GM08714 (cell line): ENCODE data around the gene MCF2L2.

Experiments
- H3K4me3 ChIP-seq: fragments of 200-500 bp; sonication (Bioruptor generic); 2 replicates; pipeline ENCODE4 v1.5.1; 2014; ENCODE audit warnings: mild to moderate bottlenecking, low read length, inconsistent platforms
- ZNF274 ChIP-seq: IDR thresholded peaks from 2 replicates; pipeline ENCODE4 v1.6.1; 2012; ENCODE audit warnings: mild to moderate bottlenecking, low read depth, low read length

MCF2L2 gene

GRCh38 chr3:183353421-183353820, 75.0 kb downstream of the MCF2L2 start:
- no peak for TF ChIP-seq ZNF274
- no peak overlapping the region for H3K4me3 ChIP-seq

DNA sequence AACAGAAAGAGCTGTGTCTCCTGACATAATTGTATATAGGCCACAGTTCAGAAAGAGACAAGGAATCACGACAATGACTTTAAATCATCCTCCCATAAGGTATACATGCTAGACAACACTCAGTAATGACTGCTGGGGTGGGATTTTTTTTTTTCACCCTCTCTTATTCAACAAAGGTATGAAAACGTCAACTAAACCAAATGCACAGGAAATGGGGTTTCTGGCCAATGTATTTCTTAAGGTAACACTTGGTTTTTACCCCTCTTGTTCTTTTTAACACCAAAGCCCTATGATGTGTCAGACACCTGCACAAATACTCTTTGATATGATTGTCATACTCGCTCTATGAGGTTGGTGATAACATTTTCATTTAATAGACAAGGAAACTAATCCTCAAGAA, 78.3 kb downstream of the MCF2L2 start:
- TF ChIP-seq ZNF274: no peak
- no peak overlapping the region for H3K4me3 ChIP-seq

DNA sequence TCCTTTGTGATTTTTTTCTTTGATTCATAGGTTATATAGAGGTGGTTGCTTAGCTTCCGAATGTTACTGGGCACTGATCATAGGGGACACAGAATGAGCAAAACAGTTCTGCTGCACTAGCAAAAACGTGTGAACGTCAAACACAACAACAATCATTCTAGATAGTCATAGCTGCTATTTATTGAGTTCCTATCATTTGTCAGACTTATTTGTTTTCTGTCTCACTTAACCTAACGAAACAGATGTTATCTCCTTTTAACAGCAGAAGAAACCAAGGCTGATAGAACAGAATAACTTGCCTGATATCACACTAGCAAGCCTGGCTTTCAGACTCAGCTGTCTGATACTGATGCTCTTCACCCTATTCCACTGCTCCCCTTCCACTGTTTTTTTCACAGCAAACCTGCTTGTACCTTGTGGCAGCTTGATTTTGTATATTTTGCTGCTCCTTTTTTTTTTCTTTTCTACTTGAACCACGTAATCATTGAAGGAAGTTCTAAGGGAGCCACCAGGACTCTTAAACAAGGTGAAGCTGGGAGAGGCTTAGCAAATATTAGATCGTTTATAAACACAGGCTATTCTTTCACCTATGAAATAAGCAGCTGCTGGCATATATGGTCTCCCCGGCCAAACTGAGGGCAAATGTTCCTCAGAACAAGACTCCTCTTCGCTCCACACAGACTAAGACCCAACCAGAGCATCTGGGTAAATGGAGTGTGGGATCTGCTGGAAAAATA, 78.8 kb downstream of the MCF2L2 start:
- TF ChIP-seq ZNF274: no peak
- no peak overlapping the region for H3K4me3 ChIP-seq

DNA sequence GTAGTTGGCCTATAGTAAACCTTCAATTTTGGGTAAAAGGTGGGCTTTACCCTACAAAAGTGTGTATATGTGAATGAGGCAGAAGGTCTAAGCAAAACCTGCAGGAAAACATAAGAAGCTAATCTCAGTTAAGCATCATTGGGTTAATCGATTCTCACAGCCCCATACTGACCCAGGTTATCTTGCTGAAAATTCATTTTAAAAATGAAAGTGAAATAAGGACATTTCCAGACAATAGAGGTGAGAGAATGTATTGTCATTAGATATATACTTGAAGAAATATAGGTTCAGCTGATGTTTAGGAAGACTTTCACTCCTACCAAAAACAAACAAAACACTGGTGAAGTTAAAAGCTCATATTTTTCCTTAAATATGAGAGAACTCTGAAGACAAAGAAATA, 85.6 kb downstream of the MCF2L2 start:
- no peak for TF ChIP-seq ZNF274
- H3K4me3 ChIP-seq: no peak overlapping the region

DNA sequence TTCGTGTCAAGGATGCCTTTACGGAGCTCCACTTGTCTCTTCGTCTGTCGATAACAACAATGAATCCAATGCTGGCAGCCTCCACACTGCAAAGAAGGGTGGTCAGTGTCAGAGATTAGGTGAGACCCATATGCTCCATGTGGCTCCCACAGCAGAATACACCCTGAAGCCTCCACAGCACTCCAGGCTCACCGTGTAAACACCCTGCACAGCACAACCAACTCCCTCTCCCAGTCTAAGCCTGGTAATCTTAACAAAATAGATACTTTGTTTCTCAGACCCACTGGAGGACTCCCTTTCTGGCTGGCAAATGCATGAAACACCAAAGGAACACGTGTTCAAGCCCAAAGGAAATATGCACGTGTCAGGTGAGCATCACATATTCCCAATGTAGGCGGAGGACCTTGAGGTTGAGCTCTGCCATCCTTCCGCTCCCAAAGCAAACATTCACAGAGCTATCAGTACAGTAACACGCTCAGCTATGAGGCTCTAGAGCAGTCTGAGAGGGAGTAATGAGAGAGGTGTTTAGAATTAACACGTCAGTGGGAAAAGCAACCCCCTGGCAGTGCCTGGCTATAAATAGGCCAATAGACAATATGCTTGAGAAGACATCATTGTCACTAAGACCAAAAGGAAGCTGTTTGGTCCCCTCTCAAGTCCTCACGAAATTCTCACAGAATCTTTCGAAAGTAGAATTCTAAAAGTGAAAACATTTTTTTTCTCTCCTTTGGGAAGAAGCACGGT, 86.7 kb downstream of the MCF2L2 start:
- TF ChIP-seq ZNF274: no peak

GRCh38 chr3:183340222-183340621, 88.2 kb downstream of the MCF2L2 start:
- no peak for TF ChIP-seq ZNF274
- no peak overlapping the region for H3K4me3 ChIP-seq

More for the DNA sequence above, 86.7 kb downstream of the MCF2L2 start:
- H3K4me3 ChIP-seq: no peak overlapping the region

DNA sequence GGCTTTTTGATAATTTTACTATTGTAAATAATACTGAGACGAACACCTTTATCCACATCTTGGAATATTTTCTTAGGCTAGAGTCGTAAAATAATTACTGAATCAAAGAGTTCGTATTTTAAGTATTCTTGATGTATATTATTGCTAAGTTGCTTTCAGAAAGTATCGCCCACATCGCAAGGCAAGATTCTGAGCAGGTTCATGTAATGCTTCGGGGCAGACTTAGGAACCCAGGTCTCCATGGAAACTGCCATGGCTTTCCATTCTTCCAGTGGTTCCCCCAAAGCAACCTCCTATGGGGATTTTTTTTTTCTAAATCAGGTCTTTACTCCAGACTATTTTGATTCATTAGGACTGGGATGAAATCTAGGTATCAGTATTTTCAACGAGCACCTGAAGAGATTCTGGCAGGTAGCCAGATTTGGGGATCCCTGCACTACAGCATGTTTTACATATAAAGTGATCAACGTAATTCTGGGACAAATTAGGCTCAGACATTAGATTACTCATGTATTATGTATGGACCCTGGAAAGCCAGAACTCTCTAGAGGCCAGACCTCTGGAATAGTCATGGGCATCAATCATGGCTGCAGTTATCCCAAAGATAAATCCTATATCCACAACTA, 88.8 kb downstream of the MCF2L2 start:
- no peak overlapping the region for H3K4me3 ChIP-seq
- no peak for TF ChIP-seq ZNF274

- no peak overlapping the region for H3K4me3 ChIP-seq
- TF ChIP-seq ZNF274: no peak
Observed at GRCh38 chr3:183338520-183338919, 89.9 kb downstream of the MCF2L2 start.

GRCh38 chr3:183332487-183332886, 95.9 kb downstream of the MCF2L2 start:
- TF ChIP-seq ZNF274: no peak
- H3K4me3 ChIP-seq: no peak overlapping the region

- no peak overlapping the region for H3K4me3 ChIP-seq
- TF ChIP-seq ZNF274: no peak
Observed at GRCh38 chr3:183331498-183331897, 96.9 kb downstream of the MCF2L2 start.

DNA sequence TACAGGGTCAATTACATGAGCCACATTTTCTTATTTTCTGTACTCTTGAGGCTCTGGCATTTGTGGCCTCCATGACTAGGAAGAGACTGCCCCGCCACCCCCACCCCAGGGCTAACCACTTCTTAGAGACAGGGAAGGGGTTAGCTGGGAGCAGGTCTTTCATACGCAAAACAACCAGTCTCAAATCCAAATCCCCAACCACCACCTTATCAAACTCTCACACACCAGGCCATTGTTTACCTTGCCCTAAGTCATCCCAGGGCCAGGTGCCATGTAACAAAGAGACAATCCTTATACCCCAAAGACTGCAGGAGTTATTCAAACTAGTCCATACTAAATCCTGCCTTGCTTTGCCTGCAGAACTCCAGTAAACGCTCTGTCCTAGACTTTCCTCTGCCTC, 97.5 kb downstream of the MCF2L2 start:
- no peak overlapping the region for H3K4me3 ChIP-seq
- TF ChIP-seq ZNF274: no peak

- no peak overlapping the region for H3K4me3 ChIP-seq
- TF ChIP-seq ZNF274: no peak
Observed at GRCh38 chr3:183329543-183329942, 98.9 kb downstream of the MCF2L2 start.

DNA sequence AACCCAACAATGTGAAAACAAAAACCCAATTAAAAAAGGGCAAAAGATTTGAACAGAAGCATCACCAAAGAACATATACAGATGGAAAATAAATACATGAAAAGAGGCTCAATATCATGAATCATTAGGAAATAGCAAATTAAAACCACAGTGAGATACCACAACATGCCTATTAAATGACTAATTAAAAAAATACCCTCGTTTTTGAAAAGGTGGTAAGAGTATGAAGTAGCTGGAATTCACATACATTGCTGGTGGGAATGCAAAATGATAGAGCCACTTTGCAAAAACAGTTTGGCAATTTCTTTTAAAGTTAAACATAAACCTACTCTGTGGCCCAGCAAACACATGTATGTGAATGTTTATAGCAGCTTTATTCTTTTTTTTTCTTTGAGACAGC, 99.6 kb downstream of the MCF2L2 start:
- TF ChIP-seq ZNF274: no peak
- H3K4me3 ChIP-seq: no peak overlapping the region

DNA sequence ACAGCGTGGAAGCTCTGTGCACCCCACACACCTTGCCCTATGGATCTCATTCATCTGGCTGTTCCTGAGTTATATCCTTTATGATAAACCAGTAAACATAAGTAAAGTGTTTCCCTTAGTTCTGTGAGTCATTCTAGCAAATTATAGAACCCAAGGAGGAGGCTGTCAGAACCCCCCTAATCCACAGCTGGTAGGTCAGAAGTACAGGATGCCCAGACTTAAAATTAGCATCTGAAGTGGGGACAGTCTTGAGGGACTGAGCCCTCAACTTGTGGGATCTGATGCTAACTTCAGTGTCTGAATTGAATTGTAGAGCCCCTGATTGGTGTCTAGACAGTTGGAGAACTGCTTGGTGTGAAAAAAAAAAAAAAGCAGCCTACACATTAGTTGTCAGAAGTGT, 100.3 kb downstream of the MCF2L2 start:
- no peak for TF ChIP-seq ZNF274
- no peak overlapping the region for H3K4me3 ChIP-seq

GRCh38 chr3:183327343-183327742, 101.1 kb downstream of the MCF2L2 start:
- H3K4me3 ChIP-seq: no peak overlapping the region
- TF ChIP-seq ZNF274: no peak

DNA sequence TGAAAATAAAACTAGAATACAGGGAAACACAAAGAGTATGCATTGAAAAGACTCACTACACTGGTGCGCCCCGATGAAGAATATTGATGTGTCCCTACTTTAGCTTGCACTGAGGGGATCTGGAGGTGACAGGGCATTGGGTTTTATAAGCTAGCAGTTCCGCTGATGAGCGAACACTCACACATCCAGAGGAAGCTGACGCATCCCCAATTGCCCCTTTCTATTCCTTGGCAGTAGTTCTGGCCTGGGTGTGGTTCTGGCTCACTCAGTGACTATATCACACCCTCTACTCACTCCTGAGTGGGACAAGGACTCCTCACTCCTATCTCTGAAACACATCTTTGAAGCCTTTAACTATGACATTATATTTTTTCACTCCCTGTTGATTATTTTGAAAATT, 104.3 kb downstream of the MCF2L2 start:
- H3K4me3 ChIP-seq: no peak overlapping the region
- TF ChIP-seq ZNF274: no peak
